GM12878 (cell line): ENCODE measurements around the gene ZBTB49. TPM values are rescaled to one million over a fixed set of nuclear protein-coding genes. Genes with fewer than 3 reads are reported as not detected.

Experiments
- ATAC-seq: fragments of 200-7000 bp; cut with Tn5 transposase; 3 replicates; pipeline ENCODE4 v1.9.1; 2020; ENCODE audit warnings: mild to moderate bottlenecking, moderate library complexity
- BruUV-seq: library from RNA; stranded (reverse); fragments of 400-500 nt; replicated peaks from 2 replicates; lab custom pipeline; 2021; lab: Mats Ljungman, UMichigan
- CTCF ChIA-PET: fragments of 300-600 bp; sonication (Branson Sonifier 250); formaldehyde crosslinking; extraction: SDS; loops from one replicate; lab custom pipeline; 2021; ENCODE audit warnings: inconsistent platforms; lab: Yijun Ruan, JAX
- POLR2A ChIA-PET: fragments of 350-600 bp; formaldehyde crosslinking; extraction: SDS; loops from one replicate; lab custom pipeline; 2021; ENCODE audit warnings: inconsistent platforms; lab: Charles Lee
- RAD21 ChIA-PET: fragments of 300-600 bp; sonication (Branson Sonifier 250); formaldehyde crosslinking; loops from one replicate; lab custom pipeline; 2023; ENCODE audit warnings: antibody characterized with exemption; ENCODE audit not compliant: unreplicated experiment; lab: Charles Lee
- SMC1A ChIA-PET: fragments of 300-600 bp; sonication (Branson Sonifier 250); formaldehyde crosslinking; loops from one replicate; lab custom pipeline; 2023; ENCODE audit not compliant: unreplicated experiment, uncharacterized antibody; lab: Charles Lee
- DNase-seq: peaks from one replicate; pipeline ENCODE4 v3.0.0-alpha.2; 2011; ENCODE audit warnings: low read depth, low spot score
- FAIRE-seq: peaks from 3 replicates; lab custom pipeline; 2011; peaks lifted over from hg19 to GRCh38; lab: Jason Lieb, UNC
- H2AFZ ChIP-seq: 2 replicates; pipeline ENCODE4 v1.6.0; 2011; ENCODE audit warnings: low read depth, low read length, control low read depth; ENCODE audit not compliant: control insufficient read depth
- H3K27ac ChIP-seq: 2 replicates; pipeline ENCODE4 v1.5.1; 2011; ENCODE audit warnings: control low read depth; ENCODE audit not compliant: control insufficient read depth, insufficient read depth
- H3K27me3 ChIP-seq, 2 experiments: replicated peaks in 1 of 2; 2 replicates each; pipeline versions ENCODE4 v1.6.0 to v1.6.1; 2011; ENCODE audit warnings: low read length in 1 of 2; ENCODE audit not compliant: control insufficient read depth in 2 of 2, insufficient read depth in 2 of 2
- H3K36me3 ChIP-seq, 2 experiments: 2 replicates each; pipeline ENCODE4 v1.5.1; 2011; ENCODE audit warnings: low read length in 1 of 2; ENCODE audit not compliant: control insufficient read depth in 2 of 2, insufficient read depth in 2 of 2
- H3K4me1 ChIP-seq: 2 replicates; pipeline ENCODE4 v1.6.1; 2011; ENCODE audit warnings: mild to moderate bottlenecking, low read length, moderate library complexity, mixed read lengths; ENCODE audit not compliant: control insufficient read depth, insufficient read depth
- H3K4me2 ChIP-seq: 2 replicates; pipeline ENCODE4 v1.6.0; 2011; ENCODE audit warnings: control low read depth; ENCODE audit not compliant: control insufficient read depth, insufficient read depth
- H3K4me3 ChIP-seq: fragments of 200-600 bp; sonication (generic); 2 replicates; pipeline ENCODE4 v1.5.1; 2016
- H3K79me2 ChIP-seq: 2 replicates; pipeline ENCODE4 v1.6.0; 2011; ENCODE audit warnings: low read length; ENCODE audit not compliant: control insufficient read depth, insufficient read depth
- H3K9ac ChIP-seq: 2 replicates; pipeline ENCODE4 v1.8.0; 2011; ENCODE audit warnings: low read length, control low read depth, mixed read lengths; ENCODE audit not compliant: control insufficient read depth, insufficient read depth
- H3K9me3 ChIP-seq: replicated peaks from 3 replicates; pipeline ENCODE4 v1.5.1; 2011; ENCODE audit warnings: mild to moderate bottlenecking, low read length; ENCODE audit not compliant: control insufficient read depth, insufficient read depth
- H4K20me1 ChIP-seq: 2 replicates; pipeline ENCODE4 v1.6.0; 2011; ENCODE audit not compliant: control insufficient read depth, insufficient read depth
- FOS ChIP-seq: IDR thresholded peaks from 3 replicates; pipeline ENCODE4 v1.6.1; 2011; ENCODE audit warnings: borderline replicate concordance; ENCODE audit not compliant: insufficient read length; ENCODE audit errors: extremely low read depth
- IKZF1 ChIP-seq: fragments of 450-650 bp; conservative IDR thresholded peaks from 2 replicates; pipeline ENCODE4 v1.6.1; 2017; ENCODE audit warnings: antibody characterized with exemption, mild to moderate bottlenecking
- PAX5 ChIP-seq: IDR thresholded peaks from 2 replicates; pipeline ENCODE4 v1.6.1; 2011; ENCODE audit warnings: low read depth, low read length, borderline replicate concordance
- SMAD1 ChIP-seq: fragments of 450-650 bp; IDR thresholded peaks from 2 replicates; pipeline ENCODE4 v1.6.1; 2018; ENCODE audit warnings: mild to moderate bottlenecking, low read depth; ENCODE audit not compliant: partially characterized antibody
- SMARCA5 ChIP-seq: fragments of 450-650 bp; IDR thresholded peaks from 2 replicates; pipeline ENCODE4 v1.6.1; 2017; ENCODE audit warnings: mild to moderate bottlenecking
- ZZZ3 ChIP-seq: IDR thresholded peaks from 2 replicates; pipeline ENCODE4 v1.6.1; 2011; ENCODE audit warnings: low read depth; ENCODE audit not compliant: control insufficient read depth, insufficient read length
- WGBS: methylation state at CpG from one replicate; pipeline ENCODE4 v1.1.6; 2016; ENCODE audit warnings: low lambda C conversion rate; ENCODE audit not compliant: insufficient replicate concordance, insufficient coverage; ENCODE audit errors: missing lambda C conversion rate; 5-methylcytosine and 5-hydroxymethylcytosine counted together
- in situ Hi-C: fragments of 300-500 bp; cut with MboI; formaldehyde crosslinking; loops from 9 replicates; pipeline ENCODE4 v1.14.3; 2018; ENCODE audit warnings: mixed read lengths
- intact Hi-C: fragments of 100-400 bp; cut with micrococcal nuclease; formaldehyde crosslinking; loops from one replicate; pipeline ENCODE4 v1.14.2; 2022; ENCODE audit not compliant: unreplicated experiment
- polyA plus RNA-seq, 11 experiments: library from polyadenylated mRNA; depleted of rRNA in 4 of 11; unstranded in 6 of 11; stranded (reverse) in 5 of 11; fragments of >200 nt; fragmentation: Nextera tagmentation in 4 of 11; fragmentation: Illumina TruSeq in 1 of 11; extraction: Ambion mirVana in 4 of 11; extraction: Trizol in 1 of 11; gene quantifications; 1 replicate in 1 of 11; 2 replicates in 10 of 11; pipeline versions ENCODE4 v1.2.1 to v1.2.3, GENCODE V29; 2011 to 2016; ENCODE audit warnings: inconsistent platforms in 2 of 11, missing spikeins in 2 of 11, low read depth in 1 of 11
- total RNA-seq, 4 experiments: library from RNA; depleted of rRNA in 3 of 4; stranded (reverse); fragments of >200 nt in 3 of 4; fragmentation: Illumina TruSeq in 1 of 4; extraction: Trizol in 1 of 4; gene quantifications; 2 replicates each; pipeline versions ENCODE4 v1.2.1 to v1.2.3, GENCODE V29; 2013 to 2021

Gene ZBTB49
- total and polyA plus RNA-seq, 10 of the 15 experiments (the other 5 are each of a cell fraction or from before 2014, with no cell fraction given): 0.37 to 4.8 (median 4.1) TPM

- 13% methylated on average over 4 of the region's 4 CpGs for WGBS
- Histone ChIP-seq H3K27me3 (no peaks in the 10 kb centered on the region), H3K9me3 (no peaks in the 10 kb centered on the region; the same call in 2 of the 3 replicates), H3K4me2 (no peak overlapping the region), H3K27ac (no peak overlapping the region), H3K9ac (no peak overlapping the region), H3K4me1 (peaks cover under 1% of the 10 kb centered on the region; the same call in 1 of the 2 replicates), H3K36me3 (no peaks in the 10 kb centered on the region), H2AFZ (no peak overlapping the region), H3K79me2 (no peaks in the 10 kb centered on the region), H4K20me1 (no peaks in the 10 kb centered on the region), H3K4me3 (no peak overlapping the region)
- no peak for TF ChIP-seq ZZZ3
- TF ChIP-seq PAX5: no peak
- no peak for ATAC-seq
- DNase-seq: no peak
- POLR2A ChIA-PET: no interaction called here
- CTCF ChIA-PET: no interaction called here
- SMC1A ChIA-PET: no interaction called here
- RAD21 ChIA-PET: no interaction called here
- in situ Hi-C loops: no loop called here
- no peak for FAIRE-seq
- no TSS peak for BruUV-seq
- intact Hi-C loops: no loop called here
Observed at GRCh38 chr4:4350909-4351308, 60.9 kb downstream of the ZBTB49 start.

- ChIA-PET RAD21 (no interaction called here), POLR2A (no interaction called here), CTCF (interaction anchor here (0.8 kb wide), 1 partner anchor 22 kb away, joined by 3 read pairs; no protein-coding TSS in a partner anchor), SMC1A (no interaction called here)
- Histone ChIP-seq H3K4me3 (no peak overlapping the region), H3K9me3 (no peaks in the 10 kb centered on the region), H3K79me2 (no peaks in the 10 kb centered on the region), H3K4me2 (no peak overlapping the region), H3K9ac (no peak overlapping the region), H4K20me1 (no peaks in the 10 kb centered on the region), H3K27ac (no peak overlapping the region), H2AFZ (no peak overlapping the region), H3K36me3 (no peaks in the 10 kb centered on the region), H3K4me1 (no peaks in the 10 kb centered on the region), H3K27me3 (no peaks in the 10 kb centered on the region)
- TF ChIP-seq IKZF1 (no peak), FOS (no peak), SMARCA5 (no peak), SMAD1 (no peak)
- no TSS peak for BruUV-seq
- in situ Hi-C loops (no loop called here), intact Hi-C loops (no loop called here)
- WGBS: 0% methylated on average over 1 of the region's 1 CpG
- FAIRE-seq (no peak), ATAC-seq (no peak), DNase-seq (no peak)
Observed at GRCh38 chr4:4355302-4355701, 65.3 kb downstream of the ZBTB49 start.
